Muscle layer of colon (tissue), 2 donors: ENCODE results near the gene RPGRIP1L.

Source experiments
- H3K27ac ChIP-seq: one replicate; pipeline ENCODE4 v1.7.0; 2013; ENCODE audit warnings: low read depth, mild to moderate bottlenecking, low read length, moderate library complexity
- H3K27me3 ChIP-seq, 2 donors: one replicate each; pipeline ENCODE4 v1.7.0; 2013; ENCODE audit warnings: low read length in 2 of 2, mild to moderate bottlenecking in 2 of 2; ENCODE audit not compliant: insufficient read depth in 2 of 2, control insufficient read depth in 1 of 2
- H3K36me3 ChIP-seq: one replicate; pipeline ENCODE4 v1.7.0; 2013; ENCODE audit warnings: mild to moderate bottlenecking, low read length; ENCODE audit not compliant: insufficient read depth
- H3K4me1 ChIP-seq: one replicate; pipeline ENCODE4 v1.7.0; 2013; ENCODE audit warnings: mild to moderate bottlenecking, low read length; ENCODE audit not compliant: insufficient read depth
- H3K4me3 ChIP-seq, 2 donors: one replicate each; pipeline ENCODE4 v1.7.0; 2013; ENCODE audit warnings: low read length in 2 of 2, low read depth in 1 of 2, mild to moderate bottlenecking in 1 of 2, moderate library complexity in 1 of 2
- H3K9ac ChIP-seq: one replicate; pipeline ENCODE4 v1.7.0; 2013; ENCODE audit warnings: low read length
- H3K9me3 ChIP-seq: one replicate; pipeline ENCODE4 v1.7.0; 2013; ENCODE audit warnings: mild to moderate bottlenecking, low read length
- donor health status: abdominal sarcoma.
- donor health status: Adenocarcinoma of cecum.

RPGRIP1L gene

GRCh38 chr16:53566552-53567245 is 137.0 kb downstream of the RPGRIP1L start:
- H3K9me3 ChIP-seq = no peaks in the 10 kb centered on the region
- H3K36me3 ChIP-seq = no peaks in the 10 kb centered on the region
- no peak overlapping the region for H3K4me3 ChIP-seq
- no peak overlapping the region for H3K9ac ChIP-seq
- H3K4me1 ChIP-seq = no peaks in the 10 kb centered on the region
- no peaks in the 10 kb centered on the region for H3K27me3 ChIP-seq
- H3K27ac ChIP-seq = no peak overlapping the region

- no peak overlapping the region for H3K9ac ChIP-seq
- H3K4me3 ChIP-seq = no peak overlapping the region
- no peaks in the 10 kb centered on the region for H3K4me1 ChIP-seq
- H3K36me3 ChIP-seq = no peaks in the 10 kb centered on the region
- H3K9me3 ChIP-seq = no peaks in the 10 kb centered on the region
- no peak overlapping the region for H3K27ac ChIP-seq
- H3K27me3 ChIP-seq = no peaks in the 10 kb centered on the region
These were observed 138.3 kb downstream of the RPGRIP1L start for GRCh38 chr16:53565296-53565863.

GRCh38 chr16:53563426-53563825 is 140.2 kb downstream of the RPGRIP1L start:
- no peaks in the 10 kb centered on the region for H3K27me3 ChIP-seq
- no peak overlapping the region for H3K4me3 ChIP-seq

GRCh38 chr16:53561101-53561888 is 142.4 kb downstream of the RPGRIP1L start:
- no peaks in the 10 kb centered on the region for H3K27me3 ChIP-seq
- no peaks in the 10 kb centered on the region for H3K4me1 ChIP-seq
- no peaks in the 10 kb centered on the region for H3K9me3 ChIP-seq
- H3K9ac ChIP-seq = no peak overlapping the region
- no peaks in the 10 kb centered on the region for H3K36me3 ChIP-seq
- no peak overlapping the region for H3K27ac ChIP-seq
- H3K4me3 ChIP-seq = no peak overlapping the region

More at GRCh38 chr16:53563426-53563825, 140.2 kb downstream of the RPGRIP1L start:
- no peak overlapping the region for H3K9ac ChIP-seq
- H3K4me1 ChIP-seq = no peaks in the 10 kb centered on the region
- H3K9me3 ChIP-seq = no peaks in the 10 kb centered on the region
- H3K27ac ChIP-seq = no peak overlapping the region
- H3K36me3 ChIP-seq = no peaks in the 10 kb centered on the region

- H3K9ac ChIP-seq = no peak overlapping the region
- no peak overlapping the region for H3K4me3 ChIP-seq
- no peak overlapping the region for H3K27ac ChIP-seq
- no peaks in the 10 kb centered on the region for H3K36me3 ChIP-seq
- no peaks in the 10 kb centered on the region for H3K27me3 ChIP-seq
- H3K9me3 ChIP-seq = no peaks in the 10 kb centered on the region
- no peaks in the 10 kb centered on the region for H3K4me1 ChIP-seq
These were observed 144.2 kb downstream of the RPGRIP1L start for GRCh38 chr16:53559270-53559951.

GRCh38 chr16:53558710-53559109 is 144.9 kb downstream of the RPGRIP1L start:
- Histone ChIP-seq H3K36me3 (no peaks in the 10 kb centered on the region), H3K27ac (no peak overlapping the region), H3K9me3 (no peaks in the 10 kb centered on the region), H3K27me3 (no peaks in the 10 kb centered on the region), H3K4me1 (no peaks in the 10 kb centered on the region), H3K4me3 (no peak overlapping the region), H3K9ac (no peak overlapping the region)

- H3K9me3 ChIP-seq = no peaks in the 10 kb centered on the region
- H3K9ac ChIP-seq = no peak overlapping the region
- H3K4me3 ChIP-seq = no peak overlapping the region
- no peaks in the 10 kb centered on the region for H3K27me3 ChIP-seq
- H3K36me3 ChIP-seq = no peaks in the 10 kb centered on the region
- H3K27ac ChIP-seq = no peak overlapping the region
- no peaks in the 10 kb centered on the region for H3K4me1 ChIP-seq
These were observed 147.1 kb downstream of the RPGRIP1L start for GRCh38 chr16:53556521-53556920.

- no peaks in the 10 kb centered on the region for H3K27me3 ChIP-seq
- no peak overlapping the region for H3K9ac ChIP-seq
- H3K4me3 ChIP-seq = no peak overlapping the region
- H3K36me3 ChIP-seq = no peaks in the 10 kb centered on the region
- H3K9me3 ChIP-seq = no peaks in the 10 kb centered on the region
- H3K27ac ChIP-seq = no peak overlapping the region
- peaks cover 8% of the 10 kb centered on the region for H3K4me1 ChIP-seq
These were observed 153.5 kb downstream of the RPGRIP1L start for GRCh38 chr16:53549970-53550690.
